BE2C (cell line): Measurements from ENCODE around the gene APBB1.

Source experiments
- DNase-seq: peaks from one replicate; pipeline ENCODE4 v3.0.0-alpha.2; 2020
- H3K27me3 ChIP-seq: fragments of 250-450 bp; sonication (Bioruptor Pico); 2 replicates; pipeline ENCODE4 v1.5.1; 2020; ENCODE audit warnings: mild to moderate bottlenecking
- H3K36me3 ChIP-seq: fragments of 250-450 bp; sonication (Bioruptor Pico); 2 replicates; pipeline ENCODE4 v1.5.1; 2020; ENCODE audit warnings: mild to moderate bottlenecking
- H3K4me1 ChIP-seq: fragments of 250-450 bp; sonication (Bioruptor Pico); 2 replicates; pipeline ENCODE4 v1.5.1; 2020
- H3K4me3 ChIP-seq: 2 replicates; pipeline ENCODE4 v1.5.1; 2011; ENCODE audit warnings: low read depth, low read length
- H3K9me3 ChIP-seq: fragments of 250-450 bp; sonication (Bioruptor Pico); 2 replicates; pipeline ENCODE4 v1.5.1; 2020
- TF ChIP-seq, protein P1 (sequence below): IDR thresholded peaks from 2 replicates; pipeline ENCODE4 v1.5.1; 2012; ENCODE audit warnings: mild to moderate bottlenecking, low read depth, low read length

Gene APBB1

DNA sequence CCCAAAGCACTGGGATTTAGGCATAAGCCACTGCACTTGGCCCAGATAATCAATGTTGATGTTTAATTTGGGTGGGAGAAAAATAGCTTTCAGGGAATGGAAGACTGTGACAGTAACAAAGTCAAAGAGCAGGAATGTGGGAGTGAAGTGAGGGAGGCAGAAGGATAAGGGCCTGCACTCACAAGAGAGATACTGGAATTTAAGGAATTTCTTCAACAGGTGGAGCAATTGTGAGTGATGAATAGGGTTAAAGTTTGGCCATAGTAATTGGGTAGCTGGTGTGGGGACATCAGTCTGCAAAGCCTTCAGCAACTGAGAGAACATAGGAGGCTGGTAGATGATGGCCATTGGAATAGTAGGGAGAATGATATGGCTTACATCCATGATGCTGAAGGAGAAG, 8.6 kb upstream of the APBB1 start:
- TF ChIP-seq, protein P1, sequence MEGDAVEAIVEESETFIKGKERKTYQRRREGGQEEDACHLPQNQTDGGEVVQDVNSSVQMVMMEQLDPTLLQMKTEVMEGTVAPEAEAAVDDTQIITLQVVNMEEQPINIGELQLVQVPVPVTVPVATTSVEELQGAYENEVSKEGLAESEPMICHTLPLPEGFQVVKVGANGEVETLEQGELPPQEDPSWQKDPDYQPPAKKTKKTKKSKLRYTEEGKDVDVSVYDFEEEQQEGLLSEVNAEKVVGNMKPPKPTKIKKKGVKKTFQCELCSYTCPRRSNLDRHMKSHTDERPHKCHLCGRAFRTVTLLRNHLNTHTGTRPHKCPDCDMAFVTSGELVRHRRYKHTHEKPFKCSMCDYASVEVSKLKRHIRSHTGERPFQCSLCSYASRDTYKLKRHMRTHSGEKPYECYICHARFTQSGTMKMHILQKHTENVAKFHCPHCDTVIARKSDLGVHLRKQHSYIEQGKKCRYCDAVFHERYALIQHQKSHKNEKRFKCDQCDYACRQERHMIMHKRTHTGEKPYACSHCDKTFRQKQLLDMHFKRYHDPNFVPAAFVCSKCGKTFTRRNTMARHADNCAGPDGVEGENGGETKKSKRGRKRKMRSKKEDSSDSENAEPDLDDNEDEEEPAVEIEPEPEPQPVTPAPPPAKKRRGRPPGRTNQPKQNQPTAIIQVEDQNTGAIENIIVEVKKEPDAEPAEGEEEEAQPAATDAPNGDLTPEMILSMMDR: no peak
- H3K27me3 ChIP-seq: no peaks in the 10 kb centered on the region
- no peak overlapping the region for H3K4me3 ChIP-seq
- H3K4me1 ChIP-seq: no peaks in the 10 kb centered on the region
- H3K9me3 ChIP-seq: no peaks in the 10 kb centered on the region
- no peaks in the 10 kb centered on the region for H3K36me3 ChIP-seq
- no peak for DNase-seq

DNA sequence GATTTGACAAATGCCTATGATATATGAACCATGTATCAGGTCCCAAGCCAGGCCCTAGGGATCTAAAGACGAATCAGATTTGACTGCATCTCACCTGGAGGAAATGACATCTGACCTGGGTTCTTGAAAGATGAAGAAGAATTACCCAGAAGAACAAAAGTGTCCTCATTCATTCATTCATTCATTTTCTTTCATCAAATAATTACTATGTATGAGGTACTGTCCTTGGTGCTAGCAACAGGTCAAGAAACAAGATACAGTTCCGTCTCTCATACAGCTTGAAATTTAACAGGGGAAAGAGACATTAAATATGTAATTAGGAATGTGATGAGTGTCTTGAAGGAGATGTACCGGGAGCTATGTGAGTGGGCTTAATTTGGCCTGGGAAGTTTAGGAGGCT, 1.8 kb upstream of the APBB1 start:
- H3K36me3 ChIP-seq: no peaks in the 10 kb centered on the region
- no peaks in the 10 kb centered on the region for H3K4me1 ChIP-seq
- no peak for DNase-seq
- no peaks in the 10 kb centered on the region for H3K9me3 ChIP-seq
- no peak overlapping the region for H3K4me3 ChIP-seq
- TF ChIP-seq, protein P1: no peak
- H3K27me3 ChIP-seq: no peaks in the 10 kb centered on the region

DNA sequence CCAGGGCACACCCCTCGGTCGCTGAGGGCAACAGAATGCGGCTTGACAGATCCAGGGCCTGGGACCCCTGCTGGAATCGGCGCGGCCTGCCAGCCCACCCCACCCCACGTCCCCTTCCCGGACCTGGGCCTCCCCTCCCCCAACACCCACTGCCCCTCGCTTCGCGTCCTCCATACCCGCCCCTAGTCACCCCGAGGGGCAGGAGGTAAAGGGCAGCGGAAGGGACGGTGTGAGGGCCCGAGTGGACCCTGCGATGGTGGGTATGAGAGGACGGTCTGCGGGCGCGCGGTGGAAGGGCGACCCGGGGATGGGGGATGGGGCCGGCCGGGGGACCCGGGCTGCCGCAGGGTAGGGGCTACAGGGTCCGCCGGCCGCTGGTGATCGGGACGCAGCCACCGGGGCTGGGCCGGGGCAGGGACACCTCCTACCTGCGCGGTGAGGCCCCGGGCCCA, 311 bp downstream of the APBB1 start:
- Histone ChIP-seq H3K4me3 (peak overlapping the region; percentile 65), H3K4me1 (no peaks in the 10 kb centered on the region), H3K36me3 (no peaks in the 10 kb centered on the region), H3K27me3 (no peaks in the 10 kb centered on the region), H3K9me3 (no peaks in the 10 kb centered on the region)
- TF ChIP-seq, protein P1: no peak
- peak; percentile 32 for DNase-seq

DNA sequence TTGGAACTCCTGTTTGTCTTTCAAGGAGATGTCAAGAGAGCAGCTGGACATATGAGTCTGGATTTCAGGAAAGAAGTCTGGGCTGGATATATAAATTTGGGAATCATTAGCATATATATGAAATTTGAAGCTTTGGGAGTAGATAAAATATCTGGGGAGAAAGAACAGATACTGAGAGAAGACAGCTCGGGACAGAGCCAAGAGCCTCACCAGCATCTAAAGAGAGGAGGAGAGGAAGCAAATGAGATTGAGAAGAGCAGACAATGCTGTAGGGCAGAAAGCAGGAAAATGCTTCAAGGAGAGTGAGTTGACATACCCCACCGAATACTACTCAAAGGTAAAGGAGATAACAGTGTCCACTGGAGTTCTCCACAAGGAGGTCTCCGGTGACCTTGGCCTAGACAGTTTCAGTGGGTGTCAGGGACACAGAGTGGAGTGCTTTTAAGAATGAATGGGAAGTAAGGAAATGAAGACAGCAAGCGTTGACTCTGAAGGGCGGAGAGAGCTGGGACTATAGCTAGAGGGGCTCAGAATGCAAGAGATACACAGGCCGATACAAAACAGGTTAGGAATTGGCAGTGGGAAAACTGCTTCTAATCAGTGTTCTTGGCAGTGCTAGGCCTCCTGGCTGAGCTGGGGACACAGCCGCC, 862 bp downstream of the APBB1 start:
- TF ChIP-seq, protein P1: no peak
- Histone ChIP-seq H3K27me3 (no peaks in the 10 kb centered on the region), H3K4me3 (peak overlapping the region; percentile 65), H3K9me3 (no peaks in the 10 kb centered on the region), H3K4me1 (no peaks in the 10 kb centered on the region), H3K36me3 (no peaks in the 10 kb centered on the region)
- no peak for DNase-seq

DNA sequence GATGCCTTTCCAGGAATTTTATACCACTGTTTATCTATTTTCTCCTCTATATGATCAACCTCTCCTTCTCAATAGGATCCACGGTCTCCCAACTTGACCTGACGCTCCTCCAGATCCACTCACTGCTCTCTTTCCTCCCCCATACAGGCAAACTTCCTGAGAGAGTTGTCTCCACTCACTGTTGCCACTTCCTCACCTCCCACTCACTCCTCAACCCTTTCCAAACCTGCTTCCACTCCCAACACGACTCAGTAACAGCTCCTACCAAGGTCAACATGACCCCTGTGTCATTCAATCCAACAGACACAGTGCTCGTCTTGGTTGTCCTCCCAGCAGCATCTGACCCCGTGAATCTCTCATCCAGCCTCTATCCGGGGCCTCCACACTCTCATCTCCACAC, 3.1 kb downstream of the APBB1 start:
- no peaks in the 10 kb centered on the region for H3K4me1 ChIP-seq
- no peak overlapping the region for H3K4me3 ChIP-seq
- H3K9me3 ChIP-seq: no peaks in the 10 kb centered on the region
- H3K27me3 ChIP-seq: no peaks in the 10 kb centered on the region
- no peaks in the 10 kb centered on the region for H3K36me3 ChIP-seq
- no peak for DNase-seq
- TF ChIP-seq, protein P1: no peak

DNA sequence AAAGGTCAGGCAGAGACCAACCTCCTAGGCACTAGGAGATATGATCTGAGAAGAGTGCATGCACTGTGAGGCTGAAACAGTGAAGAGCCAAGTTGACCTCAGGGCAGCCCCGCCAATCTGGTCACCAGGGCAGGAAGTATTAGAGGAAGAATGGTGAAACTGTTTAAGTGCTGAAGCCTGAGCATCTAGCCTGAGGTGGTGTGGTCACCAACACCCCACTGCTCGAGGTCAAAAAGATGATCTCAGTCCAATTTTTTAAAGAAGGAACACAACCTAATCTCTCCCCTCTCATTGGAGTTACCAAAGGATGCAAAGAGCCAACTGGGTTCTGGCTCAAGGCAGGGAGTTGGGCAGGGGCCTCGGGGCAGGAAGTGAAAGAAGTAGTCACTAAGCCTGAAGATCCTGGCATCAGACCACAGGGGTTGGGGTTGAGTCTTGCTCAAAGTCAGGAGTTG, 4.0 kb downstream of the APBB1 start:
- no peaks in the 10 kb centered on the region for H3K4me1 ChIP-seq
- H3K27me3 ChIP-seq: no peaks in the 10 kb centered on the region
- DNase-seq: no peak
- no peaks in the 10 kb centered on the region; the same call in 1 of the 2 replicates for H3K36me3 ChIP-seq
- TF ChIP-seq, protein P1: no peak
- H3K4me3 ChIP-seq: no peak overlapping the region
- H3K9me3 ChIP-seq: no peaks in the 10 kb centered on the region
